HepG2 (cell line): ENCODE measurements around the gene ACVR1B. TPM values are rescaled to one million over a fixed set of nuclear protein-coding genes. Genes with fewer than 3 reads are reported as not detected.
A peak's percentile ranks its signal among the peaks of the same experiment; 100 is the strongest.

Experiments used
- ATAC-seq: fragments of 200-7000 bp; cut with Tn5 transposase; 3 replicates; pipeline ENCODE4 v1.9.1; 2020; ENCODE audit warnings: mild to moderate bottlenecking, moderate library complexity
- BruUV-seq: library from RNA; stranded (reverse); fragments of 400-500 nt; replicated peaks from 2 replicates; lab custom pipeline; 2021; lab: Mats Ljungman, UMichigan
- CTCF ChIA-PET: fragments of 300-600 bp; formaldehyde crosslinking; extraction: SDS; loops from one replicate; lab custom pipeline; 2021; ENCODE audit warnings: low total read pairs, inconsistent platforms, low intra/inter-chr PET ratio; lab: Yijun Ruan, JAX
- POLR2A ChIA-PET: fragments of 350-600 bp; sonication (Branson Sonifier 250); formaldehyde crosslinking; loops from one replicate; lab custom pipeline; 2020; ENCODE audit warnings: antibody characterized with exemption, inconsistent platforms; lab: Yijun Ruan, JAX
- DNase-seq: peaks from one replicate; pipeline ENCODE4 v3.0.0-alpha.2; 2015; ENCODE audit warnings: low spot score
- FAIRE-seq: peaks from 3 replicates; lab custom pipeline; 2011; peaks lifted over from hg19 to GRCh38; lab: Jason Lieb, UNC
- H2AFZ ChIP-seq: one replicate; pipeline ENCODE4 v1.6.1; 2011; ENCODE audit warnings: low read length, inconsistent platforms
- H3K27ac ChIP-seq: fragments of 300-600 bp; 3 replicates; pipeline ENCODE4 v1.8.0; 2011; ENCODE audit warnings: mixed run types, mild to moderate bottlenecking, mixed read lengths, low read length, inconsistent platforms; ENCODE audit not compliant: insufficient read depth; ENCODE audit errors: extremely low read length
- H3K27me3 ChIP-seq, 2 experiments: fragments of 200-600 bp in 1 of 2; 2 replicates in 1 of 2; 3 replicates in 1 of 2; pipeline versions ENCODE4 v1.6.0 to v1.8.0; 2011; ENCODE audit warnings: low read length in 2 of 2, mild to moderate bottlenecking in 2 of 2, moderate library complexity in 2 of 2, inconsistent platforms in 1 of 2; ENCODE audit not compliant: insufficient read depth in 2 of 2, control insufficient read depth in 1 of 2
- H3K36me3 ChIP-seq, 2 experiments: fragments of 200-600 bp in 1 of 2; replicated peaks in 1 of 2; 2 replicates in 1 of 2; 3 replicates in 1 of 2; pipeline versions ENCODE4 v1.5.1 to v1.8.0; 2011; ENCODE audit warnings: low read length in 2 of 2, inconsistent platforms in 1 of 2; ENCODE audit not compliant: insufficient read depth in 2 of 2, control insufficient read depth in 1 of 2
- H3K4me1 ChIP-seq: 2 replicates; pipeline ENCODE4 v1.5.1; 2012; ENCODE audit warnings: low read length, inconsistent platforms; ENCODE audit not compliant: insufficient read depth
- H3K4me2 ChIP-seq: 2 replicates; pipeline ENCODE4 v1.6.0; 2011; ENCODE audit warnings: low read depth, low read length, inconsistent platforms
- H3K4me3 ChIP-seq, 3 experiments: fragments of 200-600 bp in 1 of 3; sonication (generic), shearing (Covaris generic) in 1 of 3; replicated peaks in 1 of 3; 2 replicates each; pipeline ENCODE4 v1.5.1; 2011 to 2016; ENCODE audit warnings: low read length in 3 of 3, inconsistent platforms in 2 of 3, low read depth in 2 of 3, mild to moderate bottlenecking in 2 of 3, control low read depth in 1 of 3, mixed read lengths in 1 of 3; ENCODE audit not compliant: insufficient read depth in 1 of 3
- H3K79me2 ChIP-seq: one replicate; pipeline ENCODE4 v1.6.1; 2011; ENCODE audit warnings: low read length, inconsistent platforms; ENCODE audit not compliant: insufficient read depth
- H3K9ac ChIP-seq: 2 replicates; pipeline ENCODE4 v1.6.0; 2011; ENCODE audit warnings: mild to moderate bottlenecking, low read depth, low read length, inconsistent platforms; ENCODE audit not compliant: insufficient read depth
- H3K9me3 ChIP-seq: 2 replicates; pipeline ENCODE4 v1.5.1; 2012; ENCODE audit warnings: mild to moderate bottlenecking, low read length
- H4K20me1 ChIP-seq: 2 replicates; pipeline ENCODE4 v1.6.0; 2011; ENCODE audit warnings: inconsistent platforms, mild to moderate bottlenecking, low read length, moderate library complexity; ENCODE audit not compliant: insufficient read depth
- ASH2L ChIP-seq: fragments of 300-600, 200-600 bp; sonication (generic); IDR thresholded peaks from 2 replicates; pipeline ENCODE4 v1.7.0; 2017; ENCODE audit warnings: low read depth, mild to moderate bottlenecking, moderate library complexity, mixed read lengths, low read length; ENCODE audit not compliant: insufficient read length
- CBX2 ChIP-seq, 2 experiments: fragments of 200-600 bp in 1 of 2; sonication (generic); formaldehyde crosslinking in 1 of 2; IDR thresholded peaks; 2 replicates each; pipeline versions ENCODE4 v1.7.0 to v1.8.1; 2018 to 2022; ENCODE audit warnings: low read depth in 2 of 2, low read length in 1 of 2, mild to moderate bottlenecking in 1 of 2, missing genetic modification reagents in 1 of 2
- EZH2 ChIP-seq: conservative IDR thresholded peaks from 2 replicates; pipeline ENCODE4 v1.6.1; 2012; ENCODE audit warnings: mild to moderate bottlenecking, low read depth, low read length, moderate library complexity
- FOXP1 ChIP-seq, 2 experiments: fragments of 450-650 bp in 1 of 2; IDR thresholded peaks; 2 replicates each; pipeline ENCODE4 v1.6.1; 2017 to 2018; ENCODE audit warnings: antibody characterized with exemption in 1 of 2
- RAD21 ChIP-seq: fragments of 450-650 bp; formaldehyde crosslinking; IDR thresholded peaks from 2 replicates; pipeline ENCODE4 v1.5.0; 2020; ENCODE audit warnings: mild to moderate bottlenecking
- RBFOX2 ChIP-seq: fragments of 200-400 bp; formaldehyde crosslinking; IDR thresholded peaks from 2 replicates; pipeline ENCODE4 v1.6.1; 2017; ENCODE audit warnings: low read depth, mild to moderate bottlenecking, low read length
- SKI ChIP-seq: fragments of 450-650 bp; IDR thresholded peaks from one replicate; pipeline ENCODE4 v1.6.1; 2018; ENCODE audit warnings: mild to moderate bottlenecking; ENCODE audit not compliant: partially characterized antibody
- SP140L ChIP-seq: sonication (generic); formaldehyde crosslinking; IDR thresholded peaks from 2 replicates; pipeline ENCODE4 v1.4.0; 2020; ENCODE audit warnings: missing genetic modification reagents, borderline replicate concordance
- TOE1 ChIP-seq: sonication (generic); formaldehyde crosslinking; IDR thresholded peaks from 2 replicates; pipeline ENCODE4 v1.4.0; 2020; ENCODE audit warnings: mild to moderate bottlenecking, missing genetic modification reagents
- ZBTB21 ChIP-seq: sonication (generic); formaldehyde crosslinking; IDR thresholded peaks from 2 replicates; pipeline ENCODE4 v1.4.0; 2020; ENCODE audit warnings: missing genetic modification reagents
- ZNF205 ChIP-seq: IDR thresholded peaks from 2 replicates; pipeline ENCODE4 v1.6.1; 2018; ENCODE audit warnings: missing biosample characterization, missing genetic modification reagents
- ZNF274 ChIP-seq: sonication (generic); formaldehyde crosslinking; IDR thresholded peaks from 2 replicates; pipeline ENCODE4 v1.5.1; 2020; ENCODE audit warnings: mild to moderate bottlenecking, missing genetic modification reagents
- ZNF331 ChIP-seq: sonication (generic); formaldehyde crosslinking; IDR thresholded peaks from 2 replicates; pipeline ENCODE4 v1.4.0; 2020; ENCODE audit warnings: missing genetic modification reagents
- ZNF746 ChIP-seq: sonication (generic); formaldehyde crosslinking; IDR thresholded peaks from 2 replicates; pipeline ENCODE4 v1.8.0; 2022; ENCODE audit warnings: mild to moderate bottlenecking, missing genetic modification reagents
- ZNF839 ChIP-seq: sonication (generic); formaldehyde crosslinking; IDR thresholded peaks from 2 replicates; pipeline ENCODE4 v1.4.0; 2020; ENCODE audit warnings: missing genetic modification reagents, mild to moderate bottlenecking, borderline replicate concordance
- ZSCAN9 ChIP-seq: IDR thresholded peaks from 2 replicates; pipeline ENCODE4 v1.6.1; 2016; ENCODE audit warnings: borderline replicate concordance
- WGBS: methylation state at CpG from one replicate; pipeline ENCODE4 v1.1.6; 2017; ENCODE audit warnings: low lambda C conversion rate; 5-methylcytosine and 5-hydroxymethylcytosine counted together
- in situ Hi-C: cut with HindIII; loops from 2 replicates; pipeline ENCODE4 v1.10.0; 2017; ENCODE audit warnings: low pct_unique_long_range_greater_than_20kb; ENCODE audit not compliant: extremely low pct_ligation_motif_present
- intact Hi-C: fragments of 100-400 bp; cut with micrococcal nuclease; formaldehyde crosslinking; loops from one replicate; pipeline ENCODE4 v1.10.0; 2022; ENCODE audit not compliant: unreplicated experiment
- polyA plus RNA-seq, 8 experiments: library from polyadenylated mRNA; depleted of rRNA in 3 of 8; stranded (reverse) in 7 of 8; unstranded in 1 of 8; fragments of >200 nt; fragmentation: Illumina TruSeq in 4 of 8; extraction: Trizol in 4 of 8; gene quantifications; 2 replicates each; pipeline versions ENCODE4 v1.2.1 to v1.2.3, GENCODE V29; 2011 to 2016; ENCODE audit warnings: low read depth in 4 of 8, missing spikeins in 1 of 8, mixed read lengths in 1 of 8; ENCODE audit not compliant: insufficient read depth in 1 of 8
- total RNA-seq, 5 experiments: library from RNA; depleted of rRNA; stranded (reverse); fragments of >200 nt; fragmentation: Illumina TruSeq; extraction: Trizol; gene quantifications; 2 replicates each; pipeline ENCODE4 v1.2.3, GENCODE V29; 2016; ENCODE audit warnings: low read depth in 1 of 5

The ACVR1B gene
- total and polyA plus RNA-seq, 2 of the 13 experiments (the other 11 are each of a cell fraction or from before 2014, with no cell fraction given): 8.9 to 12.1 TPM

- TF ChIP-seq TOE1 (CRISPR knock-in tag) (no peak), CBX2 (IDR thresholded peaks at IDR 0.05; ENCODE audit: low read depth, low read length) (peak; percentile 91), CBX2 (CRISPR knock-in tag; IDR thresholded peaks at IDR 0.05; ENCODE audit: low read depth) (no peak), EZH2 (no peak), ZNF205 (CRISPR knock-in tag) (no peak), ZSCAN9 (CRISPR knock-in tag) (0 out of 2 replicates have a peak, but pooled peaks have one; percentile 14), FOXP1 (IDR thresholded peaks at IDR 0.05) (no peak), FOXP1 (CRISPR knock-in tag; IDR thresholded peaks at IDR 0.05) (no peak), SKI (no peak), ZNF746 (CRISPR knock-in tag) (no peak)
Measured at GRCh38 chr12:51950682-51951198, 759 bp upstream of the ACVR1B start (continued).

- peak; percentile 36 for ATAC-seq
- BruUV-seq: no TSS peak
- TF ChIP-seq ZNF839 (CRISPR knock-in tag): no peak
- TF ChIP-seq ZBTB21 (CRISPR knock-in tag): no peak
- TF ChIP-seq SP140L (CRISPR knock-in tag): no peak
- TF ChIP-seq ASH2L: peak; percentile 42
- TF ChIP-seq ZNF274 (CRISPR knock-in tag): 0 out of 2 replicates have a peak, but pooled peaks have one; percentile 20
- no peak for TF ChIP-seq RAD21 (CRISPR knock-in tag)
- 0 out of 2 replicates have a peak, but pooled peaks have one; percentile 20 for TF ChIP-seq RBFOX2
- TF ChIP-seq ZNF331 (CRISPR knock-in tag): no peak
Measured at GRCh38 chr12:51951843-51952722, 584 bp downstream of the ACVR1B start.

More at GRCh38 chr12:51951843-51952722, 584 bp downstream of the ACVR1B start:
- ChIA-PET POLR2A (interaction anchor here (2.0 kb wide), 1 partner anchor 25 kb away, joined by 5 read pairs; no protein-coding TSS in a partner anchor), CTCF (no interaction called here)
- Histone ChIP-seq H3K4me1 (peaks cover 44% of the 10 kb centered on the region), H3K27ac (peak overlapping the region; percentile 60), H3K9ac (peak overlapping the region; percentile 89), H3K79me2 (peaks cover 50% of the 10 kb centered on the region), H3K4me3 (peak overlapping the region; percentile 77 to 88 (median 85)), H3K36me3 (no peaks in the 10 kb centered on the region), H2AFZ (no peak overlapping the region), H3K9me3 (no peaks in the 10 kb centered on the region), H3K4me2 (peak overlapping the region; percentile 93), H3K27me3 (peaks cover 5 to 29% of the 10 kb centered on the region in 2 experiments), H4K20me1 (no peaks in the 10 kb centered on the region)
- DNase-seq: no peak
- 0% methylated on average over 8 of the region's 50 CpGs for WGBS
- in situ Hi-C loops (no loop called here), intact Hi-C loops (loop anchor here (1.0 kb wide), 1 partner anchor 28 kb away; no protein-coding TSS in a partner anchor)
- FAIRE-seq: no peak
